HepG2 (cell line): ENCODE data around the gene TMEM62. TPM values are rescaled to one million over a fixed set of nuclear protein-coding genes. Genes with fewer than 3 reads are reported as not detected.

ENCODE experiments used
- AKNA ChIP-seq: sonication (generic); formaldehyde crosslinking; IDR thresholded peaks from 2 replicates; pipeline ENCODE4 v1.4.0; 2020; ENCODE audit warnings: missing genetic modification reagents, borderline replicate concordance
- MLX ChIP-seq: IDR thresholded peaks from 2 replicates; pipeline ENCODE4 v1.6.1; 2016
- TRIM24 ChIP-seq: sonication (generic); formaldehyde crosslinking; IDR thresholded peaks from 2 replicates; pipeline ENCODE4 v1.8.0; 2022; ENCODE audit warnings: mild to moderate bottlenecking, missing genetic modification reagents
- polyA plus RNA-seq, 8 experiments: library from polyadenylated mRNA; depleted of rRNA in 3 of 8; stranded (reverse) in 7 of 8; unstranded in 1 of 8; fragments of >200 nt; fragmentation: Illumina TruSeq in 4 of 8; extraction: Trizol in 4 of 8; gene quantifications; 2 replicates each; pipeline versions ENCODE4 v1.2.1 to v1.2.3, GENCODE V29; 2011 to 2016; ENCODE audit warnings: low read depth in 4 of 8, missing spikeins in 1 of 8, mixed read lengths in 1 of 8; ENCODE audit not compliant: insufficient read depth in 1 of 8
- total RNA-seq, 5 experiments: library from RNA; depleted of rRNA; stranded (reverse); fragments of >200 nt; fragmentation: Illumina TruSeq; extraction: Trizol; gene quantifications; 2 replicates each; pipeline ENCODE4 v1.2.3, GENCODE V29; 2016; ENCODE audit warnings: low read depth in 1 of 5
- TF ChIP-seq, protein P1 (sequence below): sonication (generic); formaldehyde crosslinking; IDR thresholded peaks from 2 replicates; pipeline ENCODE4 v1.8.0; 2022; ENCODE audit warnings: low read depth, missing genetic modification reagents

The TMEM62 gene
- total and polyA plus RNA-seq, 2 of the 13 experiments (the other 11 are each of a cell fraction or from before 2014, with no cell fraction given) = 14.2 to 20.9 TPM

- TF ChIP-seq AKNA (CRISPR knock-in tag) (no peak), MLX (no peak), TRIM24 (CRISPR knock-in tag) (no peak)
- TF ChIP-seq, protein P1, sequence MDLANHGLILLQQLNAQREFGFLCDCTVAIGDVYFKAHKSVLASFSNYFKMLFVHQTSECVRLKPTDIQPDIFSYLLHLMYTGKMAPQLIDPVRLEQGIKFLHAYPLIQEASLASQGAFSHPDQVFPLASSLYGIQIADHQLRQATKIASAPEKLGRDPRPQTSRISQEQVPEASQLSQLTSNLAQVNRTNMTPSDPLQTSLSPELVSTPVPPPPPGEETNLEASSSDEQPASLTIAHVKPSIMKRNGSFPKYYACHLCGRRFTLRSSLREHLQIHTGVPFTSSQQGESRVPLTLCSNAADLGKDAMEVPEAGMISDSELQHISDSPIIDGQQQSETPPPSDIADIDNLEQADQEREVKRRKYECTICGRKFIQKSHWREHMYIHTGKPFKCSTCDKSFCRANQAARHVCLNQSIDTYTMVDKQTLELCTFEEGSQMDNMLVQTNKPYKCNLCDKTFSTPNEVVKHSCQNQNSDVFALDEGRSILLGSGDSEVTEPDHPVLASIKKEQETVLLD (CRISPR knock-in tag) = no peak
These were observed 93.3 kb downstream of the TMEM62 start (continued) for GRCh38 chr15:43226436-43227305.
